Transverse colon (tissue), 4 donors: Measurements from ENCODE around the gene HEPN1. TPM values are rescaled to one million over a fixed set of nuclear protein-coding genes. Genes with fewer than 3 reads are reported as not detected.
"Not testable (repeated sequence)": the region's sequence is repeated elsewhere in the genome, so short reads cannot be mapped to it uniquely, and the experiment has no call there.

Source experiments
- DNase-seq: peaks from one replicate; pipeline ENCODE4 v3.0.0-alpha.2; 2019
- H3K27ac ChIP-seq, 4 donors: fragments of 200-600 bp; sonication (generic); 2 replicates each; pipeline ENCODE4 v1.5.1; 2016 to 2018; ENCODE audit warnings: inconsistent platforms in 4 of 4
- H3K27me3 ChIP-seq: fragments of 200-600 bp; sonication (generic); 2 replicates; pipeline ENCODE4 v1.5.1; 2017; ENCODE audit warnings: inconsistent platforms
- H3K36me3 ChIP-seq, 4 donors: fragments of 200-600 bp; sonication (generic); 2 replicates each; pipeline ENCODE4 v1.5.1; 2017 to 2019; ENCODE audit warnings: inconsistent platforms in 4 of 4
- H3K4me1 ChIP-seq, 4 donors: fragments of 200-600 bp; sonication (generic); 2 replicates each; pipeline ENCODE4 v1.5.1; 2017 to 2020; ENCODE audit warnings: inconsistent platforms in 4 of 4
- H3K4me3 ChIP-seq, 4 donors: fragments of 200-600 bp; sonication (generic); 1 replicate in 1 of 4; 2 replicates in 3 of 4; pipeline versions ENCODE4 v1.5.1 to v1.6.1; 2017 to 2019; ENCODE audit warnings: inconsistent platforms in 4 of 4
- H3K9me3 ChIP-seq, 2 donors: fragments of 200-600 bp; sonication (generic); 2 replicates each; pipeline ENCODE4 v1.5.1; 2017 to 2019; ENCODE audit warnings: inconsistent platforms in 2 of 2
- EP300 ChIP-seq: sonication (generic); formaldehyde crosslinking; IDR thresholded peaks from one replicate; pipeline ENCODE4 v1.6.1; 2017; ENCODE audit warnings: antibody characterized with exemption, low read depth
- POLR2A ChIP-seq: fragments of 450-650 bp; IDR thresholded peaks from one replicate; pipeline ENCODE4 v1.6.1; 2016; ENCODE audit warnings: antibody characterized with exemption, mild to moderate bottlenecking, moderate library complexity
- POLR2AphosphoS5 ChIP-seq, 3 donors: sonication (generic); formaldehyde crosslinking; IDR thresholded peaks; one replicate each; pipeline ENCODE4 v1.6.1; 2016; ENCODE audit warnings: antibody characterized with exemption in 3 of 3
- WGBS, 2 donors: methylation state at CpG; one replicate each; pipeline ENCODE4 v1.1.5; 2018; ENCODE audit warnings: low coverage in 1 of 2; 5-methylcytosine and 5-hydroxymethylcytosine counted together
- in situ Hi-C, 4 donors: fragments of 200-750 bp; cut with MboI; loops; one replicate each; pipeline versions ENCODE4 v1.15.0 to v1.15.1; 2017; ENCODE audit warnings: low sequenced_read_pairs in 3 of 4, low pct_ligation_motif_present in 1 of 4, low pct_unique_long_range_greater_than_20kb in 1 of 4
- intact Hi-C: fragments of 100-400 bp; cut with DNase I; formaldehyde crosslinking; loops from one replicate; pipeline ENCODE4 v1.15.1; 2023; ENCODE audit warnings: low total_unique reads
- total RNA-seq, 4 donors: library from RNA; depleted of rRNA; stranded (reverse); fragments of >200 nt; gene quantifications; one replicate each; pipeline ENCODE4 v1.1.0, GENCODE V29; 2016
- TF ChIP-seq, protein P1 (sequence below), 5 experiments: fragments of 200-600 bp in 3 of 5; fragments of 450-650 bp in 2 of 5; sonication (generic) in 3 of 5; IDR thresholded peaks; 1 replicate in 2 of 5; 2 replicates in 3 of 5; pipeline ENCODE4 v1.5.1; 2016 to 2017; ENCODE audit warnings: antibody characterized with exemption in 5 of 5, inconsistent platforms in 3 of 5, mild to moderate bottlenecking in 2 of 5, moderate library complexity in 1 of 5

The HEPN1 gene
- total RNA-seq, 4 donors from 2014 or later, result not detected

DNA sequence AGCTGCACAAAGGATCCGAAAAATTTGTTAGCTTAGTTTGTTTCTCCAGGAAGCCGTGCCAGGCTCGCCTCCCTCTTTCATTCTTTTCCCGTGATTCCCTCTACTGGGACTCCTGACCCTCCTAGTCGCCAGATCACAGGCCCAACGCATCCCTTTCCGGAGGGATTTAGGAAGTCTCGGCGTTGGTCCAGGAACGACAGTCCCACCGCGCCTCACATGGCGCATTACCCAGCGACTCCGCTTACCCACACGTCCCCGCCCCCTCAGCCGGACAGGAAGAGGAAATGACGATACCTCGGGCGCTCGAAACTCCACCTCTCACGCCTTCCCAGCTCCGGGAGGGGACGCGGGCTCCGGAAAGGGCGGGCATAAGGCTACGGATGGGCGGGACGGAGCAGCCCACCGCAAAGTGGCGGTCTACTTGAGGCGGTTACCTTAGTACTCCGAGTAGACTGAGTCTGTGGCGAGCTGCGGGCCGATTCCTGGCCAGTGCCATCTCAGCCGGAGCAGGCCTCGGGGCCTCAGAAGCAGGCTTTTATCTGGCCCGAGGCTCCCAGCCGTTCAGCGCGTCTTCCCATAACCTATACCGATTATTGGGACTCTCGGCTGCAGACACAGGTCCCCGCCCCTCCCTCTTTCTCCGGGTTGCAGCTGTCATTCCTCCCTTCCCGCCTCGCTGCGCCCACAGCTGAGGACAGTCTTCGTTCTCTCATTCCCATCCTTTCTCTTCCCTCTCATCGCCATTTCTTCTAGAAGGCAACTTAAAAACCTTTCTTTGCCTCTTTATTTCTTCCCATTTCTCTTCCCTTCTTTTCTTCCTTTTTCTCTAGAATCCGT is 34.9 kb downstream of the HEPN1 start, which contains the start of gene CCDC15:
TSS of gene CCDC15 (plus strand) at position 450 of the 837 bp plus-strand sequence. CDS start 531 bp downstream, outside the sequence.
- Histone ChIP-seq H3K27me3 (peaks cover 8% of the 10 kb centered on the region), H3K4me3 (peak within 1 kb of the TSS; percentile 56 to 86 (median 68)), H3K9me3 (no peaks in the 10 kb centered on the region), H3K4me1 (peaks cover 0 to 13% (median 2%) of the 10 kb centered on the region in 4 donors), H3K27ac (peak within 1 kb of the TSS; percentile 74 to 86 (median 82)), H3K36me3 (no peaks in the 10 kb centered on the region)
- 1 to 2% methylated on average over 11 to 52 of the region's 54 CpGs for WGBS, 2 donors
- in situ Hi-C loops, result loop anchor here (10.0 to 25.0 kb wide), 4 partner anchors 161 to 458 kb away; partner anchors contain the start of gene TMEM218 (in 1 of the 4)
- TF ChIP-seq POLR2A, result peak; percentile 85
- TF ChIP-seq, protein P1, sequence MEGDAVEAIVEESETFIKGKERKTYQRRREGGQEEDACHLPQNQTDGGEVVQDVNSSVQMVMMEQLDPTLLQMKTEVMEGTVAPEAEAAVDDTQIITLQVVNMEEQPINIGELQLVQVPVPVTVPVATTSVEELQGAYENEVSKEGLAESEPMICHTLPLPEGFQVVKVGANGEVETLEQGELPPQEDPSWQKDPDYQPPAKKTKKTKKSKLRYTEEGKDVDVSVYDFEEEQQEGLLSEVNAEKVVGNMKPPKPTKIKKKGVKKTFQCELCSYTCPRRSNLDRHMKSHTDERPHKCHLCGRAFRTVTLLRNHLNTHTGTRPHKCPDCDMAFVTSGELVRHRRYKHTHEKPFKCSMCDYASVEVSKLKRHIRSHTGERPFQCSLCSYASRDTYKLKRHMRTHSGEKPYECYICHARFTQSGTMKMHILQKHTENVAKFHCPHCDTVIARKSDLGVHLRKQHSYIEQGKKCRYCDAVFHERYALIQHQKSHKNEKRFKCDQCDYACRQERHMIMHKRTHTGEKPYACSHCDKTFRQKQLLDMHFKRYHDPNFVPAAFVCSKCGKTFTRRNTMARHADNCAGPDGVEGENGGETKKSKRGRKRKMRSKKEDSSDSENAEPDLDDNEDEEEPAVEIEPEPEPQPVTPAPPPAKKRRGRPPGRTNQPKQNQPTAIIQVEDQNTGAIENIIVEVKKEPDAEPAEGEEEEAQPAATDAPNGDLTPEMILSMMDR (IDR thresholded peaks at IDR 0.05), result no peak
- TF ChIP-seq EP300, result no peak
- TF ChIP-seq POLR2AphosphoS5 (IDR thresholded peaks at IDR 0.05), result peak; percentile 82 to 93 (median 87)
- intact Hi-C loops, result loop anchor here (10.0 kb wide), 1 partner anchor 161 kb away; the partner anchor contains the start of gene TMEM218
- DNase-seq, result peak; percentile 97

DNA sequence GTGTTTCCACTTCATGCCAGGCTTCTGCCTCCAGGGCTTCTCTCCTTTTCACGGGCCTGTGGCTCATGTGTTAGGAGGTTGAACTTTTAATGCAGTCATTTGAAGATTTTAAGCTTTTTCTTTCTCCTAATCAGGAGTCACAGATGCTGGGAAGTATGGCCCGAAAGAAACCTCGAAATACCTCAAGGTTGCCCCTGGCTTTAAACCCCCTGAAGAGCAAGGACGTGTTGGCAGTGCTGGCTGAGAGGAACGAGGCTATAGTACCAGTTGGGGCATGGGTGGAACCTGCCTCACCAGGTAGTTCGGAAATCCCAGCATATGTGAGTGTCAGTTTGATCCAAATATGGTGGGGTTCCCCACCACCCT is 35.5 kb downstream of the HEPN1 start:
- Histone ChIP-seq H3K4me1 (peaks cover 0 to 13% (median 2%) of the 10 kb centered on the region in 4 donors), H3K9me3 (no peaks in the 10 kb centered on the region), H3K4me3 (peak overlapping the region; percentile 56 to 86 (median 68)), H3K27ac (peak overlapping the region; percentile 74 to 86 (median 82)), H3K27me3 (peaks cover 8% of the 10 kb centered on the region), H3K36me3 (no peaks in the 10 kb centered on the region)
- intact Hi-C loops (loop anchor here (10.0 kb wide), 1 partner anchor 160 kb away; the partner anchor contains the start of gene TMEM218), in situ Hi-C loops (loop anchor here (10.0 to 25.0 kb wide), 4 partner anchors 160 to 458 kb away; partner anchors contain the start of gene TMEM218 (in 1 of the 4))
- TF ChIP-seq POLR2AphosphoS5 (IDR thresholded peaks at IDR 0.05), result no peak
- TF ChIP-seq, protein P1 (IDR thresholded peaks at IDR 0.05), result no peak
- no peak for TF ChIP-seq POLR2A
- no peak for TF ChIP-seq EP300
- DNase-seq, result no peak
- WGBS, 2 donors, result 0 to 38% methylated on average over 1 to 6 of the region's 6 CpGs

DNA sequence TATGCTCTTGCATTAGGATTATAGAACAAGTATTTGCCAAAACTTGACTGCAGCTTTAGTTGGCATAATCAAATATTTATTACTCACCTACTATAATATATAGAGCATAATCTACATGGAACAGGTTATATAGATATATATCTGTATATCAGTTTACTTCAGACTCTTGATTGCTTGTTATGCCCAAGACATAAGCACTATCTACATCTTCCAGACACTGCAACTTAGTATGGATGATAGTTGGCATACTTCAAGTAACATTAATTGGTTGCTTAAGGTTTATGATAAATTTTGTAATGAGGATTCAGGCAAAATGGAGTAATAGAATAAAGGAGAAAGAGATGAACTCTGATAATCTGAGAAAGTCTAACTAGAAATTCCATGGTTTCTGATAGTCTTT is 36.0 kb downstream of the HEPN1 start:
- in situ Hi-C loops, result loop anchor here (10.0 to 25.0 kb wide), 4 partner anchors 160 to 457 kb away; partner anchors contain the start of gene TMEM218 (in 1 of the 4)
- no peak overlapping the region for H3K4me3 ChIP-seq
- no peaks in the 10 kb centered on the region for H3K36me3 ChIP-seq
- no peak for DNase-seq
- TF ChIP-seq, protein P1 (IDR thresholded peaks at IDR 0.05), result no peak
- TF ChIP-seq EP300 (no peak), POLR2AphosphoS5 (IDR thresholded peaks at IDR 0.05) (no peak), POLR2A (no peak)
- intact Hi-C loops, result loop anchor here (10.0 kb wide), 1 partner anchor 160 kb away; the partner anchor contains the start of gene TMEM218
- no peak overlapping the region for H3K27ac ChIP-seq
- H3K9me3 ChIP-seq, result no peaks in the 10 kb centered on the region
- H3K27me3 ChIP-seq, result peaks cover 8% of the 10 kb centered on the region
- peaks cover 0 to 13% (median 2%) of the 10 kb centered on the region in 4 donors for H3K4me1 ChIP-seq

DNA sequence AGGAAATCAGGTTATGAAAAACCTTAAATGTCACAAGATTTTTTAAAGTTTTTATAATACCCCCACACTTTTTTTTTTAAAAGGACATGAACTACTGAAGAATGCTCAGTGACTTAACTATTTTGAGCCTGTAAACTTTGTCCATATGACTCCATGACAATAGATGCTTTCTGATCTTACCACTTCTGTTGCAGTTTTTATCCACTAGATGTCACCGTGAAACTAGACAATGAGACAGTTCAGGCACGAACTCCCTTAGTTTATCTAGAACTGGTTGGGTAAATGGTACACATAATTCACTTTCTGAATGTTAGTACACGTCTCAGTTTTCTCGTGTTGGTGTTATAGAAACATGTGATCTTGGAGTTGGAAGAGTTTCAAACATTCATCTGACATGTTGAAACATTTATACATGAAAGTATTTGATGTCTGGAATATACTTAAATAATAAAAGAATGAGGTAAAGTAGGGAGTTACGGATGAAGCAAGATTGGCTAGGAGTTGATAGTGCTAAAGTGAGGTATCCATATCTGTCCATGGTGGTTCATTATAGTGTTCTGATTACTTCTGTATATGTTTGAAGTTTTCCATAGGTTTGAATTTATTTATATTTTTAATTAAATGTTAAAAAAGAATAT is 43.0 kb downstream of the HEPN1 start:
- in situ Hi-C loops (loop anchor here in 2 of 4 donors (25.0 kb wide), 2 partner anchors 175 to 450 kb away; no protein-coding TSS in a partner anchor), intact Hi-C loops (loop anchor here (5.0 kb wide), 1 partner anchor 175 kb away; no protein-coding TSS in a partner anchor)
- no peaks in the 10 kb centered on the region for H3K4me1 ChIP-seq
- no peaks in the 10 kb centered on the region for H3K36me3 ChIP-seq
- H3K27me3 ChIP-seq, result no peaks in the 10 kb centered on the region
- H3K9me3 ChIP-seq, result no peaks in the 10 kb centered on the region
- H3K4me3 ChIP-seq, result no peak overlapping the region
- TF ChIP-seq POLR2A, result no peak
- TF ChIP-seq, protein P1 (IDR thresholded peaks at IDR 0.05), result peak; percentile 58 to 76 (median 60)
- TF ChIP-seq POLR2AphosphoS5 (IDR thresholded peaks at IDR 0.05), result no peak
- no peak for TF ChIP-seq EP300
- 20 to 21% methylated on average over 5 of the region's 5 CpGs for WGBS, 2 donors
- H3K27ac ChIP-seq, result no peak overlapping the region
- DNase-seq, result no peak

DNA sequence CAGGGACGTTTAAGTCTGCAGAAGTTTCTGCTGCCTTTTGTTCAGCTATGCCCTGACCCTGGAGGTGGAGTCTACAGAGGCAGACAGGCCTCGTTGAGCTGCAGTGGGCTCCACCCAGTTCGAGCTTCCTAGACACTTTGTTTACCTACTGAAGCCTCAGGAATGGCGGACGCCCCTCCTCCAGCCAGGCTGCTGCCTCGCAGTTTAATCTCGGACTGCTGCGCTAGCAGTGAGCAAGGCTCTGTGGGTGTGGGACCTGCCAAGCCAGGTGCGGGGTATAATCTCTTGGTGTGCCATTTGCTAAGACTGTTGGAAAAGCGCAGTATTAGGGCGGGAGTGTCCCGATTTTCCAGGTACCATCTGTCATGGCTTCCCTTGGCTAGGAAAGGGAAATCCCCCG is 49.1 kb downstream of the HEPN1 start:
- intact Hi-C loops, H3K27ac ChIP-seq, H3K4me3 ChIP-seq, H3K27me3 ChIP-seq, H3K9me3 ChIP-seq, DNase-seq, H3K4me1 ChIP-seq, H3K36me3 ChIP-seq: not testable (repeated sequence)
- 87% methylated on average over 13 of the region's 13 CpGs; no CpG with 5 or more reads in 1 of the 2 donors for WGBS, 2 donors
- in situ Hi-C loops, result loop anchor here in 2 of 4 donors (25.0 kb wide), 2 partner anchors 169 to 444 kb away; no protein-coding TSS in a partner anchor
